Lung (tissue), 12 donors: Measurements from ENCODE around the gene GALT. TPM values are rescaled to one million over a fixed set of nuclear protein-coding genes. Genes with fewer than 3 reads are reported as not detected.
A peak's percentile ranks its signal among the peaks of the same experiment; 100 is the strongest.

Experiments
- ATAC-seq: fragments of 200-7000 bp; cut with Tn5 transposase; one replicate; pipeline ENCODE4 v1.9.1; 2020; ENCODE audit warnings: moderate number of reproducible peaks; ENCODE audit not compliant: insufficient read depth, low FRiP score
- DNase-seq, 3 donors: peaks; one replicate each; pipeline ENCODE4 v3.0.0-alpha.2; 2013 to 2017
- H3K27ac ChIP-seq, 2 donors: one replicate each; pipeline ENCODE4 v1.5.1; 2013; ENCODE audit warnings: mild to moderate bottlenecking in 2 of 2, moderate library complexity in 2 of 2, control low read depth in 1 of 2, inconsistent platforms in 1 of 2, low read depth in 1 of 2, low read length in 1 of 2
- H3K27me3 ChIP-seq, 3 donors: one replicate each; pipeline ENCODE4 v1.5.1; 2013; ENCODE audit warnings: low read length in 2 of 3; ENCODE audit not compliant: control insufficient read depth in 3 of 3, insufficient read depth in 3 of 3
- H3K36me3 ChIP-seq, 4 donors: one replicate each; pipeline ENCODE4 v1.5.1; 2013; ENCODE audit warnings: low read length in 4 of 4, mild to moderate bottlenecking in 1 of 4, moderate library complexity in 1 of 4; ENCODE audit not compliant: control insufficient read depth in 4 of 4, insufficient read depth in 4 of 4
- H3K4me1 ChIP-seq, 5 donors: one replicate each; pipeline ENCODE4 v1.5.1; 2013; ENCODE audit warnings: low read length in 5 of 5, mild to moderate bottlenecking in 2 of 5, moderate library complexity in 1 of 5; ENCODE audit not compliant: control insufficient read depth in 5 of 5, insufficient read depth in 5 of 5
- H3K4me3 ChIP-seq: one replicate; pipeline ENCODE4 v1.5.1; 2013; ENCODE audit warnings: mild to moderate bottlenecking, control low read depth, moderate library complexity
- H3K9ac ChIP-seq, 2 donors: one replicate each; pipeline ENCODE4 v1.5.1; 2013; ENCODE audit warnings: low read length in 2 of 2, control low read depth in 1 of 2; ENCODE audit not compliant: insufficient read depth in 1 of 2
- H3K9me3 ChIP-seq, 4 donors: one replicate each; pipeline ENCODE4 v1.5.1; 2013; ENCODE audit warnings: low read length in 3 of 4, mild to moderate bottlenecking in 1 of 4, moderate library complexity in 1 of 4; ENCODE audit not compliant: control insufficient read depth in 4 of 4, insufficient read depth in 3 of 4
- CTCF ChIP-seq: IDR thresholded peaks from 2 replicates; pipeline ENCODE4 v1.5.1; 2012; ENCODE audit warnings: mild to moderate bottlenecking; ENCODE audit errors: control extremely low read depth, extremely low read depth
- WGBS, 2 donors: extraction: QIAGEN DNeasy Blood & Tissue Kit; methylation state at CpG; one replicate each; pipeline ENCODE4 v1.1.7; 2013; 5-methylcytosine and 5-hydroxymethylcytosine counted together
- polyA plus RNA-seq, 2 donors: library from polyadenylated mRNA; stranded (reverse); fragments of 200-250 nt; gene quantifications; one replicate each; pipeline ENCODE4 v1.2.1, GENCODE V29; 2013
- total RNA-seq, 2 donors: library from RNA; depleted of rRNA in 1 of 2; stranded (reverse); fragments of >200 nt in 1 of 2; gene quantifications; one replicate each; pipeline ENCODE4 v1.2.1, GENCODE V29; 2014 to 2021
- donor health status: control.
- donor health status: control.
- donor health status: Bipolar disorder and iron deficiency.
- donor health status: healthy.
- donor health status: DM: yes; HTN: yes; CAD: no.

Gene GALT
- total and polyA plus RNA-seq, 4 donors = 23.9 to 53.0 (median 41.4) TPM

DNA sequence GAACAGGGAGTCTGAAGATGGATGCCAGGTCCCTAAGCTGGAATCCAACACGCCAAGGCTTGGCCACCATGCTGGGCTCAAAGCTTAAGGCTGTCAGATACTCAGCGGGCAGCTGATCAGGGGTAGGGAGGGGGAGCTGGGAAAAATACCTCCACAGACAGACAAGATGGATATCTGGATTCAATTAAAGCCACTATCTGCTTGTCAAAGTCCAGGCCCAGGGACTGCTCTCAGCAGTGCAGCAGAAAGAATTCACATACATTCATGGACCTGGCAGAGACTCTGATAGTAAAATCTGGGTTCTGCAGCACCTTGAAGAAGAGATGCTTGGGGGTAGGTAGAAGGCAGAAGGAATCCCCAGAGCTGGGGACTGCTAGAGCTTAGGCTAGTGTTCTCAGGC lies 31.3 kb upstream of the GALT start:
- H3K27ac ChIP-seq = no peak overlapping the region
- peaks cover 5 to 33% (median 25%) of the 10 kb centered on the region in 4 donors for H3K36me3 ChIP-seq
- ATAC-seq (no peak), DNase-seq (no peak)
- peaks cover 4 to 28% (median 12%) of the 10 kb centered on the region in 5 donors for H3K4me1 ChIP-seq
- 97 to 98% methylated on average over 2 of the region's 2 CpGs for WGBS, 2 donors
- H3K27me3 ChIP-seq = no peaks in the 10 kb centered on the region
- H3K9ac ChIP-seq = no peak overlapping the region
- no peak overlapping the region for H3K4me3 ChIP-seq
- TF ChIP-seq CTCF = no peak
- H3K9me3 ChIP-seq = no peaks in the 10 kb centered on the region

DNA sequence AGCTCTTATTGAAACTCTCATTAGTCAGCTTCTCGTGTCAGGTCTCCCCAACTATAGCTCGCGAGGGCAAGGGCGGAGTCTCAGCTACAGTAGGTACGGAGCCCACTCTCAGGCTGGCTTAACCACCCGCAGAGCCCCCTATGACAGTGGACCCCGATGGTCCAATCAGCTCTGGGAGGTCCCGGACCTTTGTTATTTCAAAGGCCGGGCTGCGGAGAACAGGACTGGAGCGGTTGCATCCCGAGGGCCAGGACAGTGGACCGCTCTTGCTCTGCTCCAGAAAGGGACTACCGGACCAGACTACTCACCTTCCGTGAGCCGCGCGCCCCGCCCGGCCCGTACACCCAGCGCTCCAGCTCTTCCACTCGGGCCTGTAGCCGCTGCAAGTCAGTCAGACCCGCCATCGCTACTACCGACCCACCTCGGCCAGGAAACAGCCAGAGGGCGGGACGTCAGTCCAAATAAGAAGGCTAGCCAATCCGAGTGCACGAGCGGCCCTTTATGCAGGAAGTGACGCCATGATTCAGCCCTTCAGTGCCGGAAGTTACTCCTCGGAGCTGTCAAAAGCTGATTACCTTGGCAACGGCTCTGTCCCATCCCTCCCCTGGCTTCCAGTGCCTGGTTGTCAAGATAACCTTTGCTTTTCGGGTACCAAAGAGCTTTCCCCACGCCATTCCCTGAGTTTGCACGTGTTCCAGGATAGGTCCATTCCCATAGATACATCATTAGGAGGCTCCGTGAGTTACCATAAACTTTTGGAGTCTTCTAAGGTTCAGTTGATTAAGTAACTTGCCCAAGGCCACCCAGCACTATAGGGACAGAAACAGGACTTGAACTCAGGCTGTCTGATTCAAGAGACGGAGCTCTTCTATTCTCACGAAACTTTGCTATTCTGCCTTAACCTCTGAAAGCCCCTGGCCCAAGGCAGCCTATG lies 26.1 kb upstream of the GALT start, which contains the start of gene DCTN3:
Gene DCTN3, minus strand, starts transcription at position 435 of the 934 bp plus-strand sequence. Its CDS starts 31 bp downstream, at position 404.
- Histone ChIP-seq H3K4me1 (peaks cover 0 to 13% (median 7%) of the 10 kb centered on the region in 5 donors), H3K36me3 (peaks cover 5 to 24% (median 17%) of the 10 kb centered on the region in 4 donors), H3K4me3 (peak within 1 kb of the TSS; percentile 83), H3K9ac (peak within 1 kb of the TSS; percentile 51 to 63), H3K9me3 (peaks cover 0 to 6% (median 0%) of the 10 kb centered on the region in 4 donors), H3K27ac (peak within 1 kb of the TSS in 1 of 2 donors; percentile 58), H3K27me3 (peaks cover 4 to 38% (median 35%) of the 10 kb centered on the region in 3 donors)
- WGBS, 2 donors = 5% methylated on average over 43 of the region's 43 CpGs
- DNase-seq (peak; percentile 95 to 97 (median 96)), ATAC-seq (peak; percentile 96)
- no peak for TF ChIP-seq CTCF

DNA sequence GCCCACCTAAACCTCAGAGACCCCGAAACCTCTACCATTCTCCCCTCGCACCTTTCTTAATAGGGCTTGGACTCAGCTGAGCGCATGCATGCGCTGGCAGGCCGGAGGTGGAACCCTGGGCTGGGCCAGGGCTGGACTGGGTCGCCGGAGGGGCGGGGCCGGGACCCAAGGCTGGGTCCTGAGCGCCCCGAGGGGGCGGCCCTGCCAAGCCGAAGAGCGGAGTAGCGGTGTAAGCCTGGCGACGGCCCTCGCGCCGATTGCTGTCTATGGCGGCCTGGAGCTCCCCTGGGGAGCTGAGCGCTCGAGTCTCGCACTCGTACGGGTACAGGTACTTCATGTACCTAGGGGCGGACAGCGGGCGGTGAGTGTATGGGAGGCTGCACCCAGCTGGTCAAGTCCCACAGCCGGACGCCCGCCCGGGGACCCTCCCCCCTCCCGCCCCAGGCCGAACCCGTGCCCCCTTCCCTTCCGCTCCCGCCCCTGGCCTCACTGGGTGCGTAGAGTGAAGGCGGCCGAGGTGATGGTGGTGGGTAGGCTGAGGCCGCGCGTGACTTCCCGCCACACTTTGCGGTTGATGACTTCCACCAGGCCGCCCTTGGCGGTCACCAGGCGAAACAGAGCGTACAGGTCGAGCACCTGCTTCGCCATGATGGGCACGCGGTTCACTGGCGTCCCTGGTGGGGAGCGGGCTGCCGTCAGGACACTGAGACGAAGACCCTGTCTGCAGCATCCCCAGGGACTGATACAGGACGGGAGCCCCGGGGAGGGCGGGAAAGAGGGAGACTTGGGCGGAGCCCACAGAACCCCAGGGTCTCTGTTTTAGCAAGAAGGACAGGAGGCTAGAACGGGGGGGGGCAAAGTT lies 22.9 kb upstream of the GALT start:
- Histone ChIP-seq H3K4me3 (no peak overlapping the region), H3K27ac (no peak overlapping the region), H3K9me3 (peaks cover 0 to 6% (median 0%) of the 10 kb centered on the region in 4 donors), H3K9ac (no peak overlapping the region), H3K4me1 (peaks cover 0 to 16% (median 12%) of the 10 kb centered on the region in 5 donors), H3K27me3 (peaks cover 7 to 71% (median 67%) of the 10 kb centered on the region in 3 donors), H3K36me3 (no peaks in the 10 kb centered on the region)
- ATAC-seq (no peak), DNase-seq (no peak)
- 8 to 9% methylated on average over 56 to 63 of the region's 63 CpGs for WGBS, 2 donors
- no peak for TF ChIP-seq CTCF
